ENCODE results near the gene WFS1. TPM values are rescaled to one million over a fixed set of nuclear protein-coding genes. Genes with fewer than 3 reads are reported as not detected.

Gene WFS1
- total RNA-seq, 1 donor from 2014 or later, result 18.9 TPM

GRCh38 chr4:6324461-6324998, 54.9 kb downstream of the WFS1 start:
- DNase-seq (ENCODE audit: low read depth, low spot score), result no peak

GRCh38 chr4:6324999-6325787, 55.5 kb downstream of the WFS1 start:
- DNase-seq (ENCODE audit: low read depth, low spot score), result no peak

- DNase-seq (ENCODE audit: low read depth, low spot score), result no peak
These were observed 56.2 kb downstream of the WFS1 start for GRCh38 chr4:6325788-6326290.

- no peak for DNase-seq (ENCODE audit: low read depth, low spot score)
These were observed 56.8 kb downstream of the WFS1 start for GRCh38 chr4:6326312-6327060.

GRCh38 chr4:6327220-6327917, 57.7 kb downstream of the WFS1 start:
- no peak for DNase-seq (ENCODE audit: low read depth, low spot score)

GRCh38 chr4:6328526-6328925, 58.9 kb downstream of the WFS1 start:
- no peak for DNase-seq (ENCODE audit: low read depth, low spot score)

- DNase-seq (ENCODE audit: low read depth, low spot score), result no peak
These were observed 60.1 kb downstream of the WFS1 start for GRCh38 chr4:6329478-6330383.

- DNase-seq (ENCODE audit: low read depth, low spot score), result no peak
These were observed 60.7 kb downstream of the WFS1 start for GRCh38 chr4:6330384-6330767.

GRCh38 chr4:6331018-6331417, 61.4 kb downstream of the WFS1 start:
- DNase-seq (ENCODE audit: low read depth, low spot score), result no peak

GRCh38 chr4:6331468-6331867, 61.8 kb downstream of the WFS1 start:
- no peak for DNase-seq (ENCODE audit: low read depth, low spot score)

GRCh38 chr4:6332042-6332668, 62.5 kb downstream of the WFS1 start:
- no peak for DNase-seq (ENCODE audit: low read depth, low spot score)

- DNase-seq (ENCODE audit: low read depth, low spot score), result no peak
These were observed 63.0 kb downstream of the WFS1 start for GRCh38 chr4:6332669-6333050.

- DNase-seq (ENCODE audit: low read depth, low spot score), result no peak
These were observed 63.9 kb downstream of the WFS1 start for GRCh38 chr4:6333301-6334202.

GRCh38 chr4:6334203-6334887, 64.7 kb downstream of the WFS1 start:
- DNase-seq (ENCODE audit: low read depth, low spot score), result no peak

GRCh38 chr4:6335040-6335590, 65.5 kb downstream of the WFS1 start:
- DNase-seq (ENCODE audit: low read depth, low spot score), result no peak

GRCh38 chr4:6336166-6336565, 66.5 kb downstream of the WFS1 start:
- DNase-seq (ENCODE audit: low read depth, low spot score), result no peak

- no peak for DNase-seq (ENCODE audit: low read depth, low spot score)
These were observed 67.8 kb downstream of the WFS1 start for GRCh38 chr4:6337331-6337935.

Measured in pulmonary artery endothelial cell (primary cell).